Astrocyte (in vitro differentiated cells and primary cell): Measurements from ENCODE around the gene SPTBN2.

Source experiments
- EZH2 ChIP-seq: IDR thresholded peaks from 2 replicates; pipeline ENCODE4 v1.6.1; 2012; ENCODE audit warnings: mild to moderate bottlenecking, low read length, inconsistent platforms; ENCODE audit not compliant: insufficient read depth
- TF ChIP-seq, protein P1 (sequence below): IDR thresholded peaks from 2 replicates; pipeline ENCODE4 v1.5.1; 2011; ENCODE audit warnings: low read depth, mild to moderate bottlenecking, inconsistent platforms, low read length, moderate library complexity; ENCODE audit not compliant: insufficient read depth

DNA sequence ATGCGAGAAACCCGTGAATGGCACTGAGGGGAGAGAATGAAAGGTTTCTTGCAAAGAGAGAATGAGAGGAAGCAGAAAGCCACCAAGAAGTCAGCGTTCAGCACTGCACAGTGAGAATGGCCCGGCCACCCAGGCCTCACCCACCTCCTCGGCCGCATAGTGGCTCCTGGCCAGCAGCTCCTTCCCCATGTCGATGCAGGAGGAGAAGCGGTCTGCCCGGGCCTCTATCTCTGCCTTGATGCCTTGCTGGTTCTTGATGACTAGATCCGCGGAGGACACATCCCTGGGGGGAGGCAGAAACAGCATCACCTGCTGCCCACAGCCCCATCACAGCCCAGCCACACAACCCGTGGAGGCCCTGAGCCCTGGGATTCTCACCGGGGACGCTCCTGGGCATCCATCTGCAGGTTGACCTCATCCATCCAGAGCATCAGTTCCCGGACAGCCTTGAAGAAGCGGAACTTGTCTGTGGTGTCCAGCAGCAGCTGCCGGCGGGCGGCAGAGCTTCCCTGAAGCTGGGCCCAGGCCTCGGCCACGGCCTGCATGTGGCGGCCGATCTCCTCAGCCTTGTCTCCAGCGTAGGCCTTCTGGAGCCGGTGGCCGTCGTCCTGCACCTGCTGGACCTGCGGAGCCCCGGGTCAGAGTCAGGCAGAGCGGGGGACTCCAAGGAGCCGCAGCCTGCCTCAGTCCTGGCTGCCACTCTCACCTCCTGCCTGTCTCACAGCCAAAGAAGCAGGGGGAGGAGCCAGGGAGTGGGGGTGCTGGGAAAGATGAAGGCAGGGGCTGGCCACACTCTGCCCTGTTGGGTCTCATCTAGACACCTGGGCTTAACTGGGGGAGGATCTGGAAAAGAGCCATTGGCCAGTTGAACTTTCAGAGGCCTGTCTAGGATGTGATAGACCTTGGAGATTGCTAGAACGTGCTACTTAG is 39.1 kb downstream of the SPTBN2 start:
- TF ChIP-seq, protein P1, sequence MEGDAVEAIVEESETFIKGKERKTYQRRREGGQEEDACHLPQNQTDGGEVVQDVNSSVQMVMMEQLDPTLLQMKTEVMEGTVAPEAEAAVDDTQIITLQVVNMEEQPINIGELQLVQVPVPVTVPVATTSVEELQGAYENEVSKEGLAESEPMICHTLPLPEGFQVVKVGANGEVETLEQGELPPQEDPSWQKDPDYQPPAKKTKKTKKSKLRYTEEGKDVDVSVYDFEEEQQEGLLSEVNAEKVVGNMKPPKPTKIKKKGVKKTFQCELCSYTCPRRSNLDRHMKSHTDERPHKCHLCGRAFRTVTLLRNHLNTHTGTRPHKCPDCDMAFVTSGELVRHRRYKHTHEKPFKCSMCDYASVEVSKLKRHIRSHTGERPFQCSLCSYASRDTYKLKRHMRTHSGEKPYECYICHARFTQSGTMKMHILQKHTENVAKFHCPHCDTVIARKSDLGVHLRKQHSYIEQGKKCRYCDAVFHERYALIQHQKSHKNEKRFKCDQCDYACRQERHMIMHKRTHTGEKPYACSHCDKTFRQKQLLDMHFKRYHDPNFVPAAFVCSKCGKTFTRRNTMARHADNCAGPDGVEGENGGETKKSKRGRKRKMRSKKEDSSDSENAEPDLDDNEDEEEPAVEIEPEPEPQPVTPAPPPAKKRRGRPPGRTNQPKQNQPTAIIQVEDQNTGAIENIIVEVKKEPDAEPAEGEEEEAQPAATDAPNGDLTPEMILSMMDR, result no peak
- TF ChIP-seq EZH2, result no peak
